Trophoblast cell (in vitro differentiated cells and primary cell): ENCODE data around the gene PSD4.

Experiments
- DNase-seq, 2 donors: peaks; one replicate each; pipeline ENCODE4 v3.0.0-alpha.2; 2016
- H2AFZ ChIP-seq: 2 replicates; pipeline ENCODE4 v1.6.1; 2013; ENCODE audit warnings: low read length, moderate library complexity, mild to moderate bottlenecking; ENCODE audit not compliant: insufficient read depth, poor library complexity
- H2AK5ac ChIP-seq: 2 replicates; pipeline ENCODE4 v1.6.1; 2013; ENCODE audit warnings: mild to moderate bottlenecking, low read length
- H2BK120ac ChIP-seq: 2 replicates; pipeline ENCODE4 v1.6.1; 2013; ENCODE audit warnings: low read length, mild to moderate bottlenecking, moderate library complexity; ENCODE audit not compliant: insufficient read depth, poor library complexity
- H2BK12ac ChIP-seq: 2 replicates; pipeline ENCODE4 v1.6.1; 2013; ENCODE audit warnings: mild to moderate bottlenecking, low read length, moderate library complexity
- H2BK5ac ChIP-seq: 2 replicates; pipeline ENCODE4 v1.6.1; 2013; ENCODE audit warnings: low read length, low read depth, moderate library complexity, mild to moderate bottlenecking; ENCODE audit not compliant: poor library complexity
- H3K14ac ChIP-seq: 2 replicates; pipeline ENCODE4 v1.6.1; 2013; ENCODE audit warnings: mild to moderate bottlenecking, low read length
- H3K18ac ChIP-seq: 2 replicates; pipeline ENCODE4 v1.6.1; 2013; ENCODE audit warnings: mild to moderate bottlenecking, low read length
- H3K23ac ChIP-seq: 2 replicates; pipeline ENCODE4 v1.6.1; 2013; ENCODE audit warnings: low read length
- H3K27ac ChIP-seq: 2 replicates; pipeline ENCODE4 v1.5.1; 2013; ENCODE audit warnings: low read depth, mild to moderate bottlenecking, inconsistent platforms, low read length, moderate library complexity
- H3K27me3 ChIP-seq: 2 replicates; pipeline ENCODE4 v1.6.1; 2013; ENCODE audit warnings: inconsistent platforms, mild to moderate bottlenecking, low read length, moderate library complexity; ENCODE audit not compliant: insufficient read depth
- H3K36me3 ChIP-seq, 2 experiments: 1 replicate in 1 of 2; 2 replicates in 1 of 2; pipeline ENCODE4 v1.6.1; 2013; ENCODE audit warnings: low read length in 2 of 2, mild to moderate bottlenecking in 2 of 2, moderate library complexity in 1 of 2; ENCODE audit not compliant: insufficient read depth in 2 of 2, control insufficient read depth in 1 of 2
- H3K4ac ChIP-seq: 2 replicates; pipeline ENCODE4 v1.6.1; 2013; ENCODE audit warnings: low read depth, mild to moderate bottlenecking, low read length, moderate library complexity
- H3K4me1 ChIP-seq, 2 experiments: 1 replicate in 1 of 2; 2 replicates in 1 of 2; pipeline ENCODE4 v1.6.1; 2013; ENCODE audit warnings: low read length in 2 of 2, mild to moderate bottlenecking in 2 of 2, moderate library complexity in 1 of 2; ENCODE audit not compliant: insufficient read depth in 2 of 2, control insufficient read depth in 1 of 2
- H3K4me2 ChIP-seq: 2 replicates; pipeline ENCODE4 v1.6.1; 2013; ENCODE audit warnings: inconsistent platforms, mild to moderate bottlenecking, low read length, moderate library complexity
- H3K4me3 ChIP-seq: 2 replicates; pipeline ENCODE4 v1.5.1; 2013; ENCODE audit warnings: mild to moderate bottlenecking, low read depth, low read length, inconsistent platforms
- H3K79me1 ChIP-seq: one replicate; pipeline ENCODE4 v1.6.1; 2013; ENCODE audit warnings: low read length
- H3K79me2 ChIP-seq: 2 replicates; pipeline ENCODE4 v1.6.1; 2013; ENCODE audit warnings: low read length, mild to moderate bottlenecking; ENCODE audit not compliant: control insufficient read depth, insufficient read depth, poor library complexity
- H3K9ac ChIP-seq: 2 replicates; pipeline ENCODE4 v1.6.1; 2013; ENCODE audit warnings: mild to moderate bottlenecking, low read length
- H3K9me3 ChIP-seq: 2 replicates; pipeline ENCODE4 v1.6.1; 2013; ENCODE audit warnings: low read depth, mild to moderate bottlenecking, control low read depth, inconsistent platforms, low read length; ENCODE audit not compliant: insufficient read depth
- H4K12ac ChIP-seq: 2 replicates; pipeline ENCODE4 v1.6.1; 2013; ENCODE audit warnings: low read depth, mild to moderate bottlenecking, low read length, moderate library complexity
- H4K8ac ChIP-seq: 2 replicates; pipeline ENCODE4 v1.6.1; 2013; ENCODE audit warnings: low read depth, mild to moderate bottlenecking, low read length, moderate library complexity
- H4K91ac ChIP-seq: one replicate; pipeline ENCODE4 v1.6.1; 2013; ENCODE audit warnings: low read depth, mild to moderate bottlenecking, low read length, moderate library complexity
- WGBS: extraction: QIAGEN DNeasy Blood & Tissue Kit; methylation state at CpG from one replicate; pipeline ENCODE4 v1.1.7; 2013; ENCODE audit warnings: missing lambda C conversion rate; ENCODE audit not compliant: insufficient read length, insufficient coverage; ENCODE audit errors: extremely low coverage; 5-methylcytosine and 5-hydroxymethylcytosine counted together

Gene PSD4

DNA sequence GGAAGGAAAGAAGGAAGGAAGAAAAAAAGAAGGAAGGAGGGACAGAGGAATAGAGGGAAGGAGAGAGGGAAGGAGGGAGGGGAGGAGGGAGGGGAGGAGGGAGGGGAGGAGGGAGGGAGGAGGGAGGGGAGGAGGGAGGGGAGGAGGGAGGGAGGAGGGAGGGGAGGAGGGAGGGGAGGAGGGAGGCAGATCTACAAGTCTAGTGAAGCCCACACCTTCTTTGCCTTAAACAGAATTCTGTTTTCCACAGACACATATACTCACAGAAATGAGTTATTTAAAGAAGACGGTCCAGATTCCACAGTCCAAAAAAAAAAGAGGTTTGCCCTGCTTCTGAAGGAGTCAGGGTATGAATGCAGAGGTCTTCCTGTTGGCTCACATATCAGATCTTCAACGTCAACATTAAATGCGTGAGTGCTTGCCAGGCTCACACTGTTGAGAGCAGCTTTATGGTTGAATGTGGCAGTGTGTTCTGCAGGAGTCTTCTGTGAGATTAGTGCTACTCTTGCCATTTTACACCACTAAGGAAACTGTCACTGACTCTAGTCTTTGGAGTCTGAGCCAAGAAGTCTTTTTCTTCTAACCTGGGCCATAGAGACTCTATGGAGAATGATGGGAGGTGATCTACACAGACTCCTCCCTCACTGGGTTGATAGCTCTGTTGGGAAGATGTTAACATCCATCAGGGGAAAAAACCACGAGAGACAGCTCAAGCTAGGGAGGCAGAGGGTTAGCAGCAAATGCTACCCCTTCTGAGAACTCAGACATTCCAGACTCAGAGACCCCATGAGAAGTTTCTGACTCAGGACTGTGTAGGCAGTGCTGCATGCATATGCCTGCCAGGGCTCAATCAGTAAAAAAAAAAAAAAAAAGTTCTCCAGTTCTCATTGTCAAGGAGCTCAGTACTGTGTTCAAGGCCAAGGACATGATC is 81.6 kb downstream of the PSD4 start:
- H2BK120ac ChIP-seq: no peak overlapping the region
- H3K4me3 ChIP-seq: no peak overlapping the region
- H3K4ac ChIP-seq: no peak overlapping the region
- H4K91ac ChIP-seq: no peak overlapping the region
- no peaks in the 10 kb centered on the region for H3K79me2 ChIP-seq
- H3K23ac ChIP-seq: no peak overlapping the region
- H2AK5ac ChIP-seq: no peak overlapping the region
- no peaks in the 10 kb centered on the region for H3K4me1 ChIP-seq
- H3K14ac ChIP-seq: no peak overlapping the region
- H3K9ac ChIP-seq: no peak overlapping the region
- no peak overlapping the region for H2BK5ac ChIP-seq
- no peak overlapping the region for H4K12ac ChIP-seq
- no peak overlapping the region for H4K8ac ChIP-seq
- no peak overlapping the region for H3K18ac ChIP-seq
- no peak overlapping the region for H2BK12ac ChIP-seq
- no peaks in the 10 kb centered on the region for H3K9me3 ChIP-seq
- WGBS: no CpG with 5 or more reads among the region's 4 CpGs
- no peaks in the 10 kb centered on the region for H3K27me3 ChIP-seq
- DNase-seq: no peak
- H2AFZ ChIP-seq: no peak overlapping the region
- no peaks in the 10 kb centered on the region for H3K36me3 ChIP-seq
- H3K4me2 ChIP-seq: no peak overlapping the region
- no peak overlapping the region for H3K27ac ChIP-seq
- H3K79me1 ChIP-seq: no peaks in the 10 kb centered on the region

DNA sequence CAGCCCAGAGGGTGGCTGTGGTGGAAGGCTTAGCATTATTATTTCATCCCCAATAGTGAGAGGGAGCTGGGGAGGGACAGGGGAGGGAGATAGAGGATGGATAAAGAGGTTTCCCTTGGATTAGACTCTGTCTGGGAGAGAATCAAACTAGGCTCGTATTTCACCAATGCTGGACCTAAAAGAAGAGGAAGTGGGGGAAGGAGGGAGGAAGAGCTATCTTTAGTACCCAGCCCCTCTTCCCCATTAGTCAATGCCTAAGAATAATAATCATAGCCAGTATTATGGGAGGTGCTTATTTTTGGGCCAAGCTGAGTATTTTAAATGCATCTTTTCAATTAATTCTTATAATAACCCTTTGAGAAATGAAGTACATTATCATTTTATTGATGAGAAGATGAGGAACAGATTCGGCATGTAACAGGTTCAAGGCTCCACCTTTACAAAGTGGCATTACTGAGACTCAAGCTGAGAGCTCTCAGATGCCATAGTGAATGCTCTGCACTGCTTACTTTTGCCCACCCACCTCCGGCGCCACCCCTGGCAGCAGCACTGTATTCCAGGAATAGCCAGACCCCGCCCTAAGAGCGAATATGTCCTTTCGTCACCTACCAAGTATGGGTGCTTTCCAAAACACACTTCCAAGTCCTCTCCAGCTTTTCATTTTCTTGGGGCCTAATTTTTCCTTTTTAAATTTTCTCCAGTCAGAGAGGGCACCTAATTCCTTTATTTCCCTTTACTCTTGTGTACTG is 83.9 kb downstream of the PSD4 start:
- Histone ChIP-seq H2BK120ac (no peak overlapping the region), H3K79me2 (no peaks in the 10 kb centered on the region), H2AFZ (no peak overlapping the region), H3K9me3 (no peaks in the 10 kb centered on the region), H3K9ac (no peak overlapping the region), H3K79me1 (no peaks in the 10 kb centered on the region), H2BK5ac (no peak overlapping the region), H3K27ac (no peak overlapping the region), H3K4me1 (no peaks in the 10 kb centered on the region), H3K18ac (no peak overlapping the region), H3K27me3 (no peaks in the 10 kb centered on the region), H4K91ac (no peak overlapping the region), H3K4ac (no peak overlapping the region), H2BK12ac (no peak overlapping the region), H3K4me2 (no peak overlapping the region), H4K12ac (no peak overlapping the region), H3K4me3 (no peak overlapping the region), H4K8ac (no peak overlapping the region), H3K14ac (no peak overlapping the region), H3K36me3 (no peaks in the 10 kb centered on the region), H3K23ac (no peak overlapping the region), H2AK5ac (no peak overlapping the region)
- WGBS: no CpG with 5 or more reads among the region's 7 CpGs
- no peak for DNase-seq

DNA sequence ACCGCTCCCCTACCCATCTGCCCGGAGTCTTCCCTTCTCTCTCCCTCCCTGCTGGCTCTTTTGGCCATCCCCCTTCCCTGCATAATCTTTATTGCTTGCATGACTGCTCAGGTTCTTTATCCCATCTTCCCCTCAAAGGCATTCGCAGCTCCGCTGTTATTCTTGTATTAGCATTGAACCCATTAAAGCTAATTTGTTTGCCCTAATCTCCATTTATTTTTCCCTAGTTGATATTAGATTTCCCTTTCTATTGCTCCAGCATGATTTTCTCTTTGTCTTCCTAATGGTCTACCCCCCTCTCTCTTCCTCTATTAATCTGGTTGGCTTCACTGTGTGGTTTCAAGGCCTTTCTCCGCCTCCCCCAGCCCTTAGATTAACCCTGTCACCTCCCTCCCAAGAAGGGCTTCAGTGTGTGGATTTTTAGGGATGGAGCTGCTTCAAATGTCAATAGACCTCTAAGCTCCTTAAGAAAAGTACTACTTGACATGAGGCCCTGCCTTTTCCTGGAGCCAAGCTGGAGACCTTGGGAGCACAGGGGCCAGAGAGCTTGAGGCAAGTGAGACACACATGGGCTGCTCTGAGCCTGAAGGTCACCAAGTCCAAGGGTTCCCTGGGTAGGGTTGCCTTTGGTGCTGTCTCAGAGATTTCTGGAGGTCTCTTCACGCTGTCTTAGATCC is 84.8 kb downstream of the PSD4 start:
- H3K4ac ChIP-seq: no peak overlapping the region
- no peaks in the 10 kb centered on the region for H3K36me3 ChIP-seq
- H3K27me3 ChIP-seq: no peaks in the 10 kb centered on the region
- no peak overlapping the region for H2BK5ac ChIP-seq
- DNase-seq: no peak
- no peaks in the 10 kb centered on the region for H3K79me2 ChIP-seq
- no peaks in the 10 kb centered on the region for H3K79me1 ChIP-seq
- H3K27ac ChIP-seq: no peak overlapping the region
- no peak overlapping the region for H2BK120ac ChIP-seq
- H3K9me3 ChIP-seq: no peaks in the 10 kb centered on the region
- no peak overlapping the region for H3K4me2 ChIP-seq
- H4K12ac ChIP-seq: no peak overlapping the region
- no peak overlapping the region for H4K8ac ChIP-seq
- no peak overlapping the region for H4K91ac ChIP-seq
- no peak overlapping the region for H2BK12ac ChIP-seq
- no peak overlapping the region for H3K18ac ChIP-seq
- H3K4me1 ChIP-seq: no peaks in the 10 kb centered on the region
- H3K23ac ChIP-seq: no peak overlapping the region
- H3K14ac ChIP-seq: no peak overlapping the region
- H3K9ac ChIP-seq: no peak overlapping the region
- no peak overlapping the region for H2AK5ac ChIP-seq
- no CpG with 5 or more reads among the region's 6 CpGs for WGBS
- no peak overlapping the region for H3K4me3 ChIP-seq
- no peak overlapping the region for H2AFZ ChIP-seq
